Lung (tissue), 12 donors: ENCODE data around the gene C10orf95. TPM values are rescaled to one million over a fixed set of nuclear protein-coding genes. Genes with fewer than 3 reads are reported as not detected.
"Not testable (repeated sequence)": the region's sequence is repeated elsewhere in the genome, so short reads cannot be mapped to it uniquely, and the experiment has no call there.

Experiments used
- ATAC-seq: fragments of 200-7000 bp; cut with Tn5 transposase; one replicate; pipeline ENCODE4 v1.9.1; 2020; ENCODE audit warnings: moderate number of reproducible peaks; ENCODE audit not compliant: insufficient read depth, low FRiP score
- DNase-seq, 3 donors: peaks; one replicate each; pipeline ENCODE4 v3.0.0-alpha.2; 2013 to 2017
- H3K27ac ChIP-seq, 2 donors: one replicate each; pipeline ENCODE4 v1.5.1; 2013; ENCODE audit warnings: mild to moderate bottlenecking in 2 of 2, moderate library complexity in 2 of 2, control low read depth in 1 of 2, inconsistent platforms in 1 of 2, low read depth in 1 of 2, low read length in 1 of 2
- H3K27me3 ChIP-seq, 3 donors: one replicate each; pipeline ENCODE4 v1.5.1; 2013; ENCODE audit warnings: low read length in 2 of 3; ENCODE audit not compliant: control insufficient read depth in 3 of 3, insufficient read depth in 3 of 3
- H3K36me3 ChIP-seq, 4 donors: one replicate each; pipeline ENCODE4 v1.5.1; 2013; ENCODE audit warnings: low read length in 4 of 4, mild to moderate bottlenecking in 1 of 4, moderate library complexity in 1 of 4; ENCODE audit not compliant: control insufficient read depth in 4 of 4, insufficient read depth in 4 of 4
- H3K4me1 ChIP-seq, 5 donors: one replicate each; pipeline ENCODE4 v1.5.1; 2013; ENCODE audit warnings: low read length in 5 of 5, mild to moderate bottlenecking in 2 of 5, moderate library complexity in 1 of 5; ENCODE audit not compliant: control insufficient read depth in 5 of 5, insufficient read depth in 5 of 5
- H3K4me3 ChIP-seq: one replicate; pipeline ENCODE4 v1.5.1; 2013; ENCODE audit warnings: mild to moderate bottlenecking, control low read depth, moderate library complexity
- H3K9ac ChIP-seq, 2 donors: one replicate each; pipeline ENCODE4 v1.5.1; 2013; ENCODE audit warnings: low read length in 2 of 2, control low read depth in 1 of 2; ENCODE audit not compliant: insufficient read depth in 1 of 2
- H3K9me3 ChIP-seq, 4 donors: one replicate each; pipeline ENCODE4 v1.5.1; 2013; ENCODE audit warnings: low read length in 3 of 4, mild to moderate bottlenecking in 1 of 4, moderate library complexity in 1 of 4; ENCODE audit not compliant: control insufficient read depth in 4 of 4, insufficient read depth in 3 of 4
- WGBS, 2 donors: extraction: QIAGEN DNeasy Blood & Tissue Kit; methylation state at CpG; one replicate each; pipeline ENCODE4 v1.1.7; 2013; 5-methylcytosine and 5-hydroxymethylcytosine counted together
- polyA plus RNA-seq, 2 donors: library from polyadenylated mRNA; stranded (reverse); fragments of 200-250 nt; gene quantifications; one replicate each; pipeline ENCODE4 v1.2.1, GENCODE V29; 2013
- total RNA-seq, 2 donors: library from RNA; depleted of rRNA in 1 of 2; stranded (reverse); fragments of >200 nt in 1 of 2; gene quantifications; one replicate each; pipeline ENCODE4 v1.2.1, GENCODE V29; 2014 to 2021
- TF ChIP-seq, protein P1 (sequence below): IDR thresholded peaks from 2 replicates; pipeline ENCODE4 v1.5.1; 2012; ENCODE audit warnings: mild to moderate bottlenecking; ENCODE audit errors: control extremely low read depth, extremely low read depth
- donor health status: control.
- donor health status: control.
- donor health status: Bipolar disorder and iron deficiency.
- donor health status: healthy.
- donor health status: DM: yes; HTN: yes; CAD: no.

The C10orf95 gene
- total and polyA plus RNA-seq, 4 donors: 3.9 to 20.4 (median 6.2) TPM

DNA sequence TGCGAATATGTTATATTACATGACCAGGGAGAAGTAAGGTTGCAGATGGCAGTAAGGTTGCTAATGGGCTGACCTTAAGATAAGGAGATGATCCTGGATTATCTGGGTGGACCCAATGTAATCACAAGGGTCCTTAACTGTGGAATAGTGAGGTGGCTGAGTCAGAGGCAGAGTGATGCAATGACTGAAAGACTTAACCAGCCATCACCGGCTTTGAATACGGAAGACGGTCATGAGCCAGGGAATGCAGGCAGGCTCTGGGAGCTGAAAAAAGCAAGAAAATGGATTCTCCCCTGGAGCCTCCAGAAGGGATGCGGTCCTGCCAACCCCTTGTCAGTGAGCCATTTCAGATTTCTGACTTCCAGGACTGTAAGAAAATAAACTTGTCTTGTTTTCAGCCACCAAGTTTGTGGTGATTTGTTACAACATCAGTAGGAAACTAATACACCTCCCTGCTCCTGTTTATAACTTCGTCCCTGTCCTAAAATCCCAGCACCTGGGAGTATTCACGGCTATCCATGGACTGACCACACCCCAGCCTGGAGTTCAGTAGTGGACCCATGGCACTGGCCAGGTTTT is 4.6 kb upstream of the C10orf95 start:
- Histone ChIP-seq H3K9ac (no peak overlapping the region), H3K9me3 (no peaks in the 10 kb centered on the region), H3K27me3 (no peaks in the 10 kb centered on the region), H3K4me1 (peaks cover 0 to 10% (median 7%) of the 10 kb centered on the region in 5 donors), H3K36me3 (peaks cover 0 to 2% (median 0%) of the 10 kb centered on the region in 4 donors), H3K27ac (peak overlapping the region in 1 of 2 donors; percentile 89), H3K4me3 (no peak overlapping the region)
- WGBS, 2 donors: 44 to 51% methylated on average over 7 of the region's 7 CpGs
- DNase-seq: no peak
- TF ChIP-seq, protein P1, sequence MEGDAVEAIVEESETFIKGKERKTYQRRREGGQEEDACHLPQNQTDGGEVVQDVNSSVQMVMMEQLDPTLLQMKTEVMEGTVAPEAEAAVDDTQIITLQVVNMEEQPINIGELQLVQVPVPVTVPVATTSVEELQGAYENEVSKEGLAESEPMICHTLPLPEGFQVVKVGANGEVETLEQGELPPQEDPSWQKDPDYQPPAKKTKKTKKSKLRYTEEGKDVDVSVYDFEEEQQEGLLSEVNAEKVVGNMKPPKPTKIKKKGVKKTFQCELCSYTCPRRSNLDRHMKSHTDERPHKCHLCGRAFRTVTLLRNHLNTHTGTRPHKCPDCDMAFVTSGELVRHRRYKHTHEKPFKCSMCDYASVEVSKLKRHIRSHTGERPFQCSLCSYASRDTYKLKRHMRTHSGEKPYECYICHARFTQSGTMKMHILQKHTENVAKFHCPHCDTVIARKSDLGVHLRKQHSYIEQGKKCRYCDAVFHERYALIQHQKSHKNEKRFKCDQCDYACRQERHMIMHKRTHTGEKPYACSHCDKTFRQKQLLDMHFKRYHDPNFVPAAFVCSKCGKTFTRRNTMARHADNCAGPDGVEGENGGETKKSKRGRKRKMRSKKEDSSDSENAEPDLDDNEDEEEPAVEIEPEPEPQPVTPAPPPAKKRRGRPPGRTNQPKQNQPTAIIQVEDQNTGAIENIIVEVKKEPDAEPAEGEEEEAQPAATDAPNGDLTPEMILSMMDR: no peak
- ATAC-seq: peak; percentile 48

DNA sequence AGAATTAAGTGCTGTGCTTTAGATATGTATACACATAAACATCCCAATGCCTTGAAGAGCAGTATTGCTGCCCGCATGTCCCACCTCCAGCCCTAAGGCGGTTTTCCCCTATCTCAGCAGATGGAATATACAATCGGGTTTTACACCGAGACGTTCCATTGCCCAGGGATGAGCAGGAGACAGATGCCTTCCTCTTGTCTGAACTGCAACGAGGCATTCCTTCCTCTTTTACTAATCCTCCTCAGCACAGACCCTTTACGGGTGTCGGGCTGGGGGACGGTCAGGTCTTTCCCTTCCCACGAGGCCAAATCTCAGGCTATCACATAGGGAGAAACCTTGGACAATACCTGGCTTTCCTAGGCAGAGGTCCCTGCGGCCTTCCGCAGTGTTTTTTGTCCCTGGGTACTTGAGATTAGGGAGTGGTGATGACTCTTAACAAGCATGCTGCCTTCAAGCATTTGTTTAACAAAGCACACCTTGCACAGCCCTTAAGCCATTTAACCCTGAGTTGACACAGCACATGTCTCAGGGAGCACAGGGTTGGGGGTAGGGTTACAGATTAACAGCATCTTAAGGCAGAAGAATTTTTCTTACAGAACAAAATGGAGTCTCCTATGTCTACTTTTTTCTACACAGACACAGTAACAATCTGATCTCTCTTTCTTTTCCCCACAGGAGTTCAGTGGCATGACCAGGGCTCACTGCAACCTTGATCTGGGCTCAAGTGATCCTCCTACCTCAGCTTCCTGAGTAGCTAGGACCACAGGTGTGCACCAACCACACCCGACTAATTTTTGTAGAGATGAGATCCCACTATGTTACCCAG is 3.5 kb upstream of the C10orf95 start:
- not testable (repeated sequence) for H3K9me3 ChIP-seq, H3K27me3 ChIP-seq, H3K9ac ChIP-seq, H3K4me3 ChIP-seq, H3K36me3 ChIP-seq, DNase-seq, H3K4me1 ChIP-seq, ATAC-seq
- WGBS, 2 donors: 49 to 53% methylated on average over 13 of the region's 13 CpGs
- peak overlapping the region in 1 of 2 donors; percentile 87 for H3K27ac ChIP-seq

DNA sequence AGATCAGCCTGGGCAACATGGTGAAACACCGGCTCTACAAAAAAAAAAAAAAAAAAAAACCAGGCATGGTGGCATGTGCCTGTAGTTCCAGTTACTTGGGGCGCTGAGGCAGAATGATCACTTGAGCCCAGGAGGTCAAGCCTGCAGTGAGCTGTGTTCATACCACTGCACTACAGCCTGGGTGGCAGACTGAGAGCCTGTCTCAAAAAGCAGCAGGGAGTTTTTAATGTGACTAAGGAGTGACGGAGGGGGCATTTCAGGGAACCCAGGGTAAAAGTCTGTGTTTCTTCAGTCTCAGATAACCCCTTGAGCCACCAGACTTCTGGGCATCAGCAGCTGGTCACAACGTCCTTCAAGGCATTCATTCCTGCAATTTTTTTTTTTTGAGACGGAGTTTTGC is 2.2 kb upstream of the C10orf95 start:
- TF ChIP-seq, protein P1: no peak
- peak overlapping the region in 1 of 2 donors; percentile 64 for H3K27ac ChIP-seq
- H3K9ac ChIP-seq: no peak overlapping the region
- peaks cover 0 to 2% (median 0%) of the 10 kb centered on the region in 4 donors for H3K36me3 ChIP-seq
- 58 to 70% methylated on average over 5 of the region's 5 CpGs for WGBS, 2 donors
- no peaks in the 10 kb centered on the region for H3K9me3 ChIP-seq
- H3K27me3 ChIP-seq: no peaks in the 10 kb centered on the region
- no peak for DNase-seq
- H3K4me1 ChIP-seq: peaks cover 0 to 11% (median 2%) of the 10 kb centered on the region in 5 donors
- ATAC-seq: no peak
- H3K4me3 ChIP-seq: no peak overlapping the region

DNA sequence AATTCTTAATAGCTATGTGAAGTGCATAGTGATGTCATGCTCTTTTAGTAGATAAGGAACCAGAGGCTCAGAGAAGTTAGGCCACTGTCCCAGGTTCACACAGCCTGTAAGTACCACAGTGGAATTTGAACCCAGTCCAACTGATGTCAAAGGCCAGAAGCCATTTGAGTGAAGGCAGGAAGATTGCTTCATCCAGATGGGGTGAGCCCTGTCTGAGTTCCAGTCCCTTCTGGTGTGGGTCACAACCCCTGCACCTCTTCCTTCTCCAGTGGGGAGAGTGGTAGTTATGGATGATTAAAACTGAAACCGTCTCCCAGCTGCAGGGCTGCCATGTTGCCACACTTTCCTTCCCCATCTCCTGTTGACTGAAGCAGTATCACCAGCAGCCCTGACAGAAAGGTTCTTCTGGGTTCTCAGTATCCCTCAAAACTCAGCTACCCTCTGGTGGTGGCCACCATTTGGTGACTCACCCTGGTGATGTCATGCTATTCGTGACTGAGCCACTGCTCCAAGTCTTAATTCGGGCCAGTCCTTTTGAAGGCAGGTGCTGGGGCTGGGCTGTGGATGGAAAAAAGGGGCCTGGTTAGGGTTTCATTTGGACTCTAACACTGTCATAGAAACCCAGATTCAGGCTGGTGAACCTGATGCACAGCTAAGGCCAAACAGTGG is 1.5 kb upstream of the C10orf95 start:
- Histone ChIP-seq H3K4me1 (peaks cover 0 to 11% (median 2%) of the 10 kb centered on the region in 5 donors), H3K36me3 (peaks cover 0 to 2% (median 0%) of the 10 kb centered on the region in 4 donors), H3K9ac (no peak overlapping the region), H3K27ac (peak overlapping the region in 1 of 2 donors; percentile 64), H3K4me3 (no peak overlapping the region), H3K27me3 (no peaks in the 10 kb centered on the region), H3K9me3 (no peaks in the 10 kb centered on the region)
- 32% methylated on average over 3 of the region's 3 CpGs for WGBS, 2 donors
- ATAC-seq (no peak), DNase-seq (no peak)
- TF ChIP-seq, protein P1: no peak
